ENCODE measurements around the gene CHRNA4.
A peak's percentile ranks its signal among the peaks of the same experiment; 100 is the strongest.
"Not testable (repeated sequence)": the region's sequence is repeated elsewhere in the genome, so short reads cannot be mapped to it uniquely, and the experiment has no call there.

Gene CHRNA4

GRCh38 chr20:63397155-63397843 lies 36.1 kb upstream of the CHRNA4 start:
- DNase-seq: no peak

GRCh38 chr20:63396300-63396699 lies 35.2 kb upstream of the CHRNA4 start:
- DNase-seq: no peak

GRCh38 chr20:63395723-63396122 lies 34.6 kb upstream of the CHRNA4 start:
- no peak for DNase-seq

GRCh38 chr20:63394920-63395455 lies 33.8 kb upstream of the CHRNA4 start:
- no peak for DNase-seq

GRCh38 chr20:63394069-63394919 lies 33.1 kb upstream of the CHRNA4 start:
- DNase-seq: no peak

GRCh38 chr20:63393566-63393965 lies 32.4 kb upstream of the CHRNA4 start:
- DNase-seq: no peak

GRCh38 chr20:63392465-63393365 lies 31.6 kb upstream of the CHRNA4 start:
- no peak for DNase-seq

- no peak for DNase-seq
These were observed 26.8 kb upstream of the CHRNA4 start for GRCh38 chr20:63387917-63388316.

GRCh38 chr20:63387393-63387792 lies 26.2 kb upstream of the CHRNA4 start:
- no peak for DNase-seq

GRCh38 chr20:63386491-63386890 lies 25.3 kb upstream of the CHRNA4 start:
- DNase-seq: no peak

- no peak for DNase-seq
These were observed 24.7 kb upstream of the CHRNA4 start for GRCh38 chr20:63385819-63386218.

GRCh38 chr20:63384336-63384735 lies 23.2 kb upstream of the CHRNA4 start:
- no peak for DNase-seq

- no peak for DNase-seq
These were observed 22.4 kb upstream of the CHRNA4 start for GRCh38 chr20:63383556-63383955.

- no peak for DNase-seq
These were observed 21.6 kb upstream of the CHRNA4 start for GRCh38 chr20:63382551-63383300.

- DNase-seq: peak; percentile 34 to 60 (median 36)
These were observed 20.8 kb upstream of the CHRNA4 start for GRCh38 chr20:63381781-63382431.

GRCh38 chr20:63380346-63380870 lies 19.3 kb upstream of the CHRNA4 start:
- no peak for DNase-seq

GRCh38 chr20:63379872-63380271 lies 18.7 kb upstream of the CHRNA4 start:
- DNase-seq: not testable (repeated sequence)

- DNase-seq: no peak
These were observed 18.1 kb upstream of the CHRNA4 start for GRCh38 chr20:63379296-63379695.

- no peak for DNase-seq
These were observed 17.5 kb upstream of the CHRNA4 start for GRCh38 chr20:63378626-63379025.

GRCh38 chr20:63377951-63378381 lies 16.8 kb upstream of the CHRNA4 start:
- no peak for DNase-seq

- no peak for DNase-seq
These were observed 16.2 kb upstream of the CHRNA4 start for GRCh38 chr20:63377256-63377941.

All from suppressor macrophage treated with lipopolysaccharide for 1 hour (primary cell).